Small intestine (tissue), 7 donors: Measurements from ENCODE around the gene PLEKHH2. TPM values are rescaled to one million over a fixed set of nuclear protein-coding genes. Genes with fewer than 3 reads are reported as not detected.
"Not testable (repeated sequence)": the region's sequence is repeated elsewhere in the genome, so short reads cannot be mapped to it uniquely, and the experiment has no call there.

ENCODE experiments used
- DNase-seq, 2 donors: peaks; one replicate each; pipeline versions ENCODE4 v3.0.0 to v3.0.0-alpha.2; 2013
- FAIRE-seq: peaks from 2 replicates; lab custom pipeline; 2012; peaks lifted over from hg19 to GRCh38; lab: Jason Lieb, UNC
- H3K27ac ChIP-seq, 3 donors: one replicate each; pipeline ENCODE4 v1.5.1; 2013; ENCODE audit warnings: low read length in 2 of 3, mild to moderate bottlenecking in 2 of 3, control low read depth in 1 of 3, inconsistent platforms in 1 of 3, low read depth in 1 of 3, moderate library complexity in 1 of 3
- H3K27me3 ChIP-seq, 3 donors: one replicate each; pipeline ENCODE4 v1.6.1; 2013; ENCODE audit warnings: low read length in 3 of 3, inconsistent platforms in 1 of 3; ENCODE audit not compliant: control insufficient read depth in 3 of 3, insufficient read depth in 3 of 3
- H3K36me3 ChIP-seq, 3 donors: one replicate each; pipeline ENCODE4 v1.6.1; 2013; ENCODE audit warnings: low read length in 3 of 3, inconsistent platforms in 1 of 3, low read depth in 1 of 3, mild to moderate bottlenecking in 1 of 3, moderate library complexity in 1 of 3; ENCODE audit not compliant: control insufficient read depth in 3 of 3, insufficient read depth in 2 of 3
- H3K4me1 ChIP-seq, 3 donors: one replicate each; pipeline ENCODE4 v1.6.1; 2013; ENCODE audit warnings: low read length in 2 of 3, inconsistent platforms in 1 of 3, low read depth in 1 of 3, mild to moderate bottlenecking in 1 of 3, moderate library complexity in 1 of 3; ENCODE audit not compliant: control insufficient read depth in 3 of 3, insufficient read depth in 2 of 3
- H3K4me3 ChIP-seq, 3 donors: one replicate each; pipeline ENCODE4 v1.5.1; 2013; ENCODE audit warnings: low read length in 3 of 3, control low read depth in 1 of 3, inconsistent platforms in 1 of 3, low read depth in 1 of 3, mild to moderate bottlenecking in 1 of 3, moderate library complexity in 1 of 3
- H3K9me3 ChIP-seq, 2 donors: one replicate each; pipeline ENCODE4 v1.6.1; 2013; ENCODE audit warnings: low read depth in 1 of 2, low read length in 1 of 2; ENCODE audit not compliant: control insufficient read depth in 2 of 2, insufficient read depth in 1 of 2
- WGBS, 3 donors: extraction: QIAGEN DNeasy Blood & Tissue Kit; methylation state at CpG; one replicate each; pipeline ENCODE4 v1.1.7; 2013; 5-methylcytosine and 5-hydroxymethylcytosine counted together
- polyA plus RNA-seq, 4 donors: library from polyadenylated mRNA; stranded (reverse) in 3 of 4; unstranded in 1 of 4; fragments of 200-250 nt in 3 of 4; fragments of 120-200 nt in 1 of 4; gene quantifications; one replicate each; pipeline versions ENCODE4 v1.2.1 to v1.2.3, GENCODE V29; 2013
- donor health status: healthy with polysubstance abuse.
- donor health status: control.
- donor health status: control.
- donor health status: Bipolar disorder and iron deficiency.
- donor health status: healthy.

PLEKHH2 gene
- polyA plus RNA-seq, 4 donors = 1.1 to 9.7 (median 1.5) TPM

- 45 to 59% (median 54%) methylated on average over 6 of the region's 6 CpGs for WGBS, 3 donors
- Histone ChIP-seq H3K27ac (no peak overlapping the region), H3K9me3 (no peaks in the 10 kb centered on the region), H3K4me1 (no peaks in the 10 kb centered on the region), H3K36me3 (no peaks in the 10 kb centered on the region), H3K4me3 (no peak overlapping the region), H3K27me3 (peaks cover 0 to 3% (median 0%) of the 10 kb centered on the region in 3 donors)
- peak; percentile 9 to 24 for DNase-seq
- no peak for FAIRE-seq
These were observed 14.1 kb upstream of the PLEKHH2 start for GRCh38 chr2:43622931-43623451.

- H3K27me3 ChIP-seq = peaks cover 0 to 16% (median 8%) of the 10 kb centered on the region in 3 donors
- DNase-seq (no peak), FAIRE-seq (no peak)
- no peaks in the 10 kb centered on the region for H3K9me3 ChIP-seq
- peaks cover 0 to 2% (median 0%) of the 10 kb centered on the region in 3 donors for H3K4me1 ChIP-seq
- 63 to 66% (median 66%) methylated on average over 11 of the region's 11 CpGs for WGBS, 3 donors
- H3K27ac ChIP-seq = no peak overlapping the region
- H3K36me3 ChIP-seq = no peaks in the 10 kb centered on the region
- H3K4me3 ChIP-seq = no peak overlapping the region
These were observed 5.3 kb upstream of the PLEKHH2 start for GRCh38 chr2:43631618-43632317.

DNA sequence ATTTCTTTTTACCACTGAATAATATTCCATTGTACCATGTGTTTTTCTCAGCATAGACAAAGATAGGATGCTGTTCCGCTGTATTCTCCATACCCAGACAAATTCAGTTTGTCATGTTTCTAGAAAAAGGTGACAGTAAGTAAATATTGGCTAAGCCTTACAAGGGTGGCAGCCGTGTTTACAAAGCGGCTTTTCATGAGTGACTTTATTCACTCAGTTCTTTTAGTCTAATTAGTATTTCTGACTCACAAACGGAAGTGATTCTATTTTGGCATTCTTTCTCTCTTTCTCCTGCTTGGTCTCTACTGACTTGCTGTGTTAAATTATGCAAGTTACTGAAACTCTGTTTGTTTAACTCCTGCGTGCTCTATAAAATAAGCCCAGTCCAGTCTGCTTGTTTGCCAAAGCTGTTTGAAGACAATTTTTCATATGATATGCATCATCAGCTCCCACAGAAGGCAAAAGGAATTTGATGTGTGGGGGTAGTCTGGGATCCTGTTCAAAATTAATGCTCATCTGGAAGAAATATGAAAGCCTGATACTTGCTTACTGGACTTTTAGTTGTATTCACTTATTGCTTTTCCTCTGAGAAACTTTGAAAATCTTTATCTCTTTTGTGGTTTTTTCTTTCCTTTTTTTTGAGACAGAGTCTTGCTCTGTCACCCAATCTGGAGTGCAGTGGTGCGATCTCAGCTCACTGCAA, 2.3 kb upstream of the PLEKHH2 start:
- Histone ChIP-seq H3K36me3 (no peaks in the 10 kb centered on the region), H3K9me3 (peaks cover 0 to 4% of the 10 kb centered on the region in 2 donors), H3K4me1 (peaks cover 0 to 2% (median 0%) of the 10 kb centered on the region in 3 donors), H3K27me3 (peaks cover 0 to 30% (median 8%) of the 10 kb centered on the region in 3 donors), H3K27ac (no peak overlapping the region), H3K4me3 (no peak overlapping the region)
- 17 to 33% (median 23%) methylated on average over 6 of the region's 6 CpGs for WGBS, 3 donors
- DNase-seq (peak; percentile 9 to 17), FAIRE-seq (no peak)

DNA sequence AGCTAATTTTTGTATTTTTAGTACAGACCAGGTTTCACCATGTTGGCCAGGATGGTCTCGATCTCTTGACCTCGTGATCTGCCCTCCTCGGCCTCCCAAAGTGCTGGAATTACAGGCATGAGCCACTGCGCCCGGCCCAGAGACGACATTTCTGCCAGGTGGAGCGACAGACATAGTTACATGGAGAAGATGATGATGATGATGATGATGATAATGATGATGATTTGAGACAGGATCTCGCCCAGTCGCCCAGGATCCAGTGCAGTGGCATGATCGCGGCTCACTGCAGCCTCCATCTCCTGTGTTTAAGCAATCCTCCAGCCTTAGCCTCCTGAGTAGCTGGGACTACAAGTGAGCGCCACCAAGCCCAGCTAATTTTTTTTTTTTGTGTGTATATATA, 907 bp upstream of the PLEKHH2 start:
- not testable (repeated sequence) for H3K36me3 ChIP-seq, H3K27ac ChIP-seq, H3K4me1 ChIP-seq, DNase-seq, FAIRE-seq, H3K9me3 ChIP-seq, H3K4me3 ChIP-seq
- 91 to 96% (median 91%) methylated on average over 11 to 12 of the region's 12 CpGs for WGBS, 3 donors
- H3K27me3 ChIP-seq = peaks cover 0 to 30% (median 8%) of the 10 kb centered on the region in 3 donors

DNA sequence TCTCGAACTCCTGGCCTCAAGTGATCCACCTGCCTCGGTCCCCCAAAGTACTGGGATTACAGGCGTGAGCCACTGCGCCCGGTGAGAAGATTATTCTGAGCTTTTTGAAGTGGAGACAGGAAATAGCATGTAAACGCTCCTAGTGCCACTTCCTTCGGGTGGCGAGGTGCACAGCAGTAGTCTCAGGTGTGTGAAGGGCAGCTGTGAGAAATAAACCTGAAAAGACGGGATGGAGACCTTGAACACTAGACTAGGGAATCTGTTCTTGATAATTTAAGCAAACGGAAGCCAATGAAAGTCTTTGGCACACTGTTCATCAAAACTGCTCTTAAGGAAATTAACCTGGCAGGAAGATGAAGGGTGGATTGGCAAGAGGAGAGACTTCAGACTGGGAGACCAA, 439 bp upstream of the PLEKHH2 start:
- DNase-seq (no peak), FAIRE-seq (no peak)

GRCh38 chr2:43642363-43642762, 5.3 kb downstream of the PLEKHH2 start:
- FAIRE-seq (no peak), DNase-seq (no peak)
- 45 to 53% (median 45%) methylated on average over 2 of the region's 2 CpGs for WGBS, 3 donors
- no peak overlapping the region for H3K27ac ChIP-seq
- H3K27me3 ChIP-seq = peaks cover 0 to 9% (median 0%) of the 10 kb centered on the region in 3 donors
- H3K4me3 ChIP-seq = no peak overlapping the region
- H3K9me3 ChIP-seq = peaks cover 0 to 9% of the 10 kb centered on the region in 2 donors
- no peaks in the 10 kb centered on the region for H3K36me3 ChIP-seq
- no peaks in the 10 kb centered on the region for H3K4me1 ChIP-seq

More for the DNA sequence above, 439 bp upstream of the PLEKHH2 start:
- Histone ChIP-seq H3K4me1 (peaks cover 0 to 2% (median 0%) of the 10 kb centered on the region in 3 donors), H3K4me3 (peak overlapping the region in 2 of 3 donors; percentile 66 to 74), H3K27ac (no peak overlapping the region), H3K9me3 (peaks cover 0 to 9% of the 10 kb centered on the region in 2 donors), H3K36me3 (no peaks in the 10 kb centered on the region), H3K27me3 (peaks cover 0 to 30% (median 8%) of the 10 kb centered on the region in 3 donors)
- WGBS, 3 donors = 6 to 19% (median 10%) methylated on average over 10 of the region's 10 CpGs

DNA sequence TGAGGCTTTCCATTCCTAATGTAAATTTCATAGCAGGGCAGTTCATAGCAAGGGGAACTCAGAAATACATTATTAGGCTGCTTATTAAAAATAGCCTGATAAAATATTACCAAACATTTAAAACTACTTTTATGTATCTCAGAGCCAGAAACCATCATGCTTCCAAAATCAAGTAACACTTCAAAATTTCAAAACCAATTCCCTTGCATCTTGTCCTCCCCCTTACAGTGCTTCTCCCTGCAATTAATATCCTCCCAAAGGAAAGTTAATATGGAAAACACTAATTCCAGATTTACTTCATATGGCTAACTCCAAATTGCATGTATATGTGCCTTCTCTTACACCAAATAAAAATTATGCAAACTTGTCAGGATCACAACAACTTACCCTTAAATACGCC, 6.6 kb downstream of the PLEKHH2 start:
- 95 to 100% (median 100%) methylated on average over 1 of the region's 1 CpG for WGBS, 3 donors
- FAIRE-seq = no peak
- H3K4me1 ChIP-seq = no peaks in the 10 kb centered on the region
- H3K9me3 ChIP-seq = peaks cover 0 to 9% of the 10 kb centered on the region in 2 donors
- H3K36me3 ChIP-seq = no peaks in the 10 kb centered on the region
- H3K27ac ChIP-seq = no peak overlapping the region
- H3K27me3 ChIP-seq = no peaks in the 10 kb centered on the region
- H3K4me3 ChIP-seq = no peak overlapping the region
- no peak for DNase-seq

- Histone ChIP-seq H3K4me1 (peaks cover 0 to 2% (median 0%) of the 10 kb centered on the region in 3 donors), H3K27ac (no peak overlapping the region), H3K9me3 (no peaks in the 10 kb centered on the region), H3K4me3 (no peak overlapping the region), H3K27me3 (no peaks in the 10 kb centered on the region), H3K36me3 (no peaks in the 10 kb centered on the region)
- 80 to 94% (median 91%) methylated on average over 3 of the region's 3 CpGs for WGBS, 3 donors
- DNase-seq = no peak
- no peak for FAIRE-seq
These were observed 12.1 kb downstream of the PLEKHH2 start for GRCh38 chr2:43648994-43649701.
